ENCODE results near the gene NTRK1. TPM values are rescaled to one million over a fixed set of nuclear protein-coding genes. Genes with fewer than 3 reads are reported as not detected.

NTRK1 gene
- total RNA-seq, 6 experiments from 2014 or later: 0.10 TPM; not detected in 5

GRCh38 chr1:156929596-156930238 is 69.1 kb downstream of the NTRK1 start:
- peaks cover 25% of the 10 kb centered on the region for H3K27me3 Mint-ChIP-seq (ENCODE audit: insufficient read depth)
- no peak for TF ChIP-seq CTCF (IDR thresholded peaks at IDR 0.05)
- no peaks in the 10 kb centered on the region for H3K36me3 Mint-ChIP-seq (ENCODE audit: low read depth)
- DNase-seq: no peak
- peaks cover 33% of the 10 kb centered on the region for H3K4me1 Mint-ChIP-seq (ENCODE audit: low read depth)
- H3K27ac Mint-ChIP-seq: no peak overlapping the region
- no peak overlapping the region for H3K4me3 Mint-ChIP-seq
- H3K9me3 Mint-ChIP-seq: no peaks in the 10 kb centered on the region

GRCh38 chr1:156930483-156930882 is 69.8 kb downstream of the NTRK1 start:
- Mint-ChIP-seq H3K9me3 (no peaks in the 10 kb centered on the region), H3K27ac (no peak overlapping the region), H3K36me3 (ENCODE audit: low read depth) (no peaks in the 10 kb centered on the region), H3K4me3 (no peak overlapping the region), H3K27me3 (ENCODE audit: insufficient read depth) (peaks cover 25% of the 10 kb centered on the region), H3K4me1 (ENCODE audit: low read depth) (peaks cover 27% of the 10 kb centered on the region)
- no peak for TF ChIP-seq CTCF (IDR thresholded peaks at IDR 0.05)
- no peak for DNase-seq

Other genes with a start within 250 kb of the NTRK1 start
- gene HAPLN2, start 241.4 kb upstream of the NTRK1 start, total RNA-seq (2021; fragmentation: NEBNext Ultra II Directional; extraction: Animal tissue kit (Norgen Biotek cat#: 25700)): not detected
- not detected for gene BCAN, start 218.7 kb upstream of the NTRK1 start, total RNA-seq (2021; fragmentation: NEBNext Ultra II Directional; extraction: Animal tissue kit (Norgen Biotek cat#: 25700))
- gene NES, start 183.5 kb upstream of the NTRK1 start, total RNA-seq (2021; fragmentation: NEBNext Ultra II Directional; extraction: Animal tissue kit (Norgen Biotek cat#: 25700)): 100 to 1,000 TPM; 106 to 126 (median 116) TPM
- gene CRABP2, start 155.3 kb upstream of the NTRK1 start, total RNA-seq (2021; fragmentation: NEBNext Ultra II Directional; extraction: Animal tissue kit (Norgen Biotek cat#: 25700)): 10 to 100 TPM; 55.9 to 70.4 (median 59.2) TPM
- gene METTL25B, start 132.4 kb upstream of the NTRK1 start, total RNA-seq (2021; fragmentation: NEBNext Ultra II Directional; extraction: Animal tissue kit (Norgen Biotek cat#: 25700)): 10 to 100 TPM; 11.2 to 16.0 (median 13.9) TPM
- 10 to 100 TPM; 16.2 to 26.9 (median 20.6) TPM for gene ISG20L2, start 132.1 kb upstream of the NTRK1 start, total RNA-seq (2021; fragmentation: NEBNext Ultra II Directional; extraction: Animal tissue kit (Norgen Biotek cat#: 25700))
- 10 to 100 TPM; 82.5 to 93.7 (median 86.8) TPM for gene MRPL24, start 119.8 kb upstream of the NTRK1 start, total RNA-seq (2021; fragmentation: NEBNext Ultra II Directional; extraction: Animal tissue kit (Norgen Biotek cat#: 25700))
- 100 to 1,000 TPM; 229 to 324 (median 315) TPM for gene HDGF, start 109.2 kb upstream of the NTRK1 start, total RNA-seq (2021; fragmentation: NEBNext Ultra II Directional; extraction: Animal tissue kit (Norgen Biotek cat#: 25700))
- 10 to 100 TPM; 67.0 to 79.3 (median 71.5) TPM for gene PRCC, start 93.3 kb upstream of the NTRK1 start, total RNA-seq (2021; fragmentation: NEBNext Ultra II Directional; extraction: Animal tissue kit (Norgen Biotek cat#: 25700))
- gene SH2D2A, start 44.0 kb upstream of the NTRK1 start, total RNA-seq (2021; fragmentation: NEBNext Ultra II Directional; extraction: Animal tissue kit (Norgen Biotek cat#: 25700)): under 1 TPM in 2 of 6 experiments, not detected in 4; 0.09 to 0.17 TPM
- not detected for gene INSRR, start 1.7 kb upstream of the NTRK1 start, total RNA-seq (2021; fragmentation: NEBNext Ultra II Directional; extraction: Animal tissue kit (Norgen Biotek cat#: 25700))
- gene PEAR1, start 32.9 kb downstream of the NTRK1 start, total RNA-seq (2021; fragmentation: NEBNext Ultra II Directional; extraction: Animal tissue kit (Norgen Biotek cat#: 25700)): 10 to 100 TPM in 4 of 6 experiments, 1 to 10 TPM in 2; 3.2 to 23.6 (median 20.2) TPM
- gene LRRC71, start 59.8 kb downstream of the NTRK1 start, total RNA-seq (2021; fragmentation: NEBNext Ultra II Directional; extraction: Animal tissue kit (Norgen Biotek cat#: 25700)): under 1 TPM in 4 of 6 experiments, not detected in 2; 0.13 to 0.46 (median 0.41) TPM
- gene ARHGEF11, start 184.9 kb downstream of the NTRK1 start, total RNA-seq (2021; fragmentation: NEBNext Ultra II Directional; extraction: Animal tissue kit (Norgen Biotek cat#: 25700)): 10 to 100 TPM; 21.3 to 24.8 (median 22.4) TPM
- gene ETV3L, start 238.9 kb downstream of the NTRK1 start, total RNA-seq (2021; fragmentation: NEBNext Ultra II Directional; extraction: Animal tissue kit (Norgen Biotek cat#: 25700)): not detected

Data from HFFc6 (cell line).